Stimulated activated naive CD8-positive, alpha-beta T cell treated with anti-CD3 and anti-CD28 coated beads, Interleukin-15, Interleukin-2, amounts not matched to agents 100 ng/mL and 50 ng/mL, for 24 hours (primary cell): ENCODE measurements around the gene PER1.

Source experiments
- H3K27ac Mint-ChIP-seq: one replicate; pipeline ENCODE4 v1.8.0; 2021; ENCODE audit warnings: mild to moderate bottlenecking, mixed read lengths
- H3K27me3 Mint-ChIP-seq: one replicate; pipeline ENCODE4 v1.8.0; 2021; ENCODE audit warnings: mixed read lengths
- H3K36me3 Mint-ChIP-seq: one replicate; pipeline ENCODE4 v1.8.0; 2021; ENCODE audit warnings: low read depth, mixed read lengths
- H3K4me1 Mint-ChIP-seq: one replicate; pipeline ENCODE4 v1.8.0; 2021; ENCODE audit warnings: low read depth, mixed read lengths
- H3K4me3 Mint-ChIP-seq: one replicate; pipeline ENCODE4 v1.8.0; 2021; ENCODE audit warnings: mild to moderate bottlenecking, mixed read lengths
- H3K9me3 Mint-ChIP-seq: one replicate; pipeline ENCODE4 v1.8.0; 2021; ENCODE audit warnings: mixed read lengths

PER1 gene

GRCh38 chr17:8161289-8162232 lies 9.4 kb upstream of the PER1 start:
- Mint-ChIP-seq H3K36me3 (peaks cover 30% of the 10 kb centered on the region), H3K9me3 (no peaks in the 10 kb centered on the region), H3K4me1 (peaks cover 61% of the 10 kb centered on the region), H3K4me3 (peak overlapping the region; percentile 89), H3K27ac (peak overlapping the region; percentile 96), H3K27me3 (no peaks in the 10 kb centered on the region)

GRCh38 chr17:8160741-8161221 lies 8.6 kb upstream of the PER1 start:
- Mint-ChIP-seq H3K9me3 (no peaks in the 10 kb centered on the region), H3K27ac (peak overlapping the region; percentile 96), H3K27me3 (no peaks in the 10 kb centered on the region), H3K36me3 (peaks cover 30% of the 10 kb centered on the region), H3K4me1 (peaks cover 61% of the 10 kb centered on the region), H3K4me3 (peak overlapping the region; percentile 89)

GRCh38 chr17:8160224-8160577 lies 8.0 kb upstream of the PER1 start:
- Mint-ChIP-seq H3K27me3 (no peaks in the 10 kb centered on the region), H3K4me1 (peaks cover 60% of the 10 kb centered on the region), H3K36me3 (peaks cover 30% of the 10 kb centered on the region), H3K9me3 (no peaks in the 10 kb centered on the region), H3K4me3 (peak overlapping the region; percentile 74), H3K27ac (peak overlapping the region; percentile 96)

- peak overlapping the region; percentile 96 for H3K27ac Mint-ChIP-seq
- H3K4me3 Mint-ChIP-seq: peak overlapping the region; percentile 74
- H3K36me3 Mint-ChIP-seq: peaks cover 30% of the 10 kb centered on the region
- no peaks in the 10 kb centered on the region for H3K9me3 Mint-ChIP-seq
- no peaks in the 10 kb centered on the region for H3K27me3 Mint-ChIP-seq
- H3K4me1 Mint-ChIP-seq: peaks cover 54% of the 10 kb centered on the region
Observed at GRCh38 chr17:8159459-8160223, 7.4 kb upstream of the PER1 start.

GRCh38 chr17:8159032-8159400 lies 6.8 kb upstream of the PER1 start:
- peaks cover 30% of the 10 kb centered on the region for H3K36me3 Mint-ChIP-seq
- peaks cover 48% of the 10 kb centered on the region for H3K4me1 Mint-ChIP-seq

GRCh38 chr17:8158267-8159031 lies 6.2 kb upstream of the PER1 start:
- peak overlapping the region; percentile 85 for H3K27ac Mint-ChIP-seq
- peaks cover 30% of the 10 kb centered on the region for H3K36me3 Mint-ChIP-seq
- peak overlapping the region; percentile 52 for H3K4me3 Mint-ChIP-seq
- peaks cover 42% of the 10 kb centered on the region for H3K4me1 Mint-ChIP-seq
- H3K27me3 Mint-ChIP-seq: no peaks in the 10 kb centered on the region
- H3K9me3 Mint-ChIP-seq: no peaks in the 10 kb centered on the region

More at GRCh38 chr17:8159032-8159400, 6.8 kb upstream of the PER1 start:
- Mint-ChIP-seq H3K27me3 (no peaks in the 10 kb centered on the region), H3K27ac (peak overlapping the region; percentile 96), H3K4me3 (peak overlapping the region; percentile 52), H3K9me3 (no peaks in the 10 kb centered on the region)

- H3K9me3 Mint-ChIP-seq: no peaks in the 10 kb centered on the region
- no peak overlapping the region for H3K27ac Mint-ChIP-seq
- no peaks in the 10 kb centered on the region for H3K27me3 Mint-ChIP-seq
- H3K4me1 Mint-ChIP-seq: peaks cover 35% of the 10 kb centered on the region
- H3K4me3 Mint-ChIP-seq: no peak overlapping the region
- H3K36me3 Mint-ChIP-seq: peaks cover 27% of the 10 kb centered on the region
Observed at GRCh38 chr17:8156246-8156992, 4.2 kb upstream of the PER1 start.

GRCh38 chr17:8155996-8156245 lies 3.7 kb upstream of the PER1 start:
- Mint-ChIP-seq H3K27ac (no peak overlapping the region), H3K36me3 (peaks cover 22% of the 10 kb centered on the region), H3K27me3 (no peaks in the 10 kb centered on the region), H3K4me1 (peaks cover 34% of the 10 kb centered on the region), H3K4me3 (no peak overlapping the region), H3K9me3 (no peaks in the 10 kb centered on the region)

GRCh38 chr17:8155231-8155995 lies 3.2 kb upstream of the PER1 start:
- Mint-ChIP-seq H3K9me3 (no peaks in the 10 kb centered on the region), H3K27ac (no peak overlapping the region), H3K27me3 (no peaks in the 10 kb centered on the region), H3K4me3 (no peak overlapping the region), H3K4me1 (peaks cover 34% of the 10 kb centered on the region), H3K36me3 (peaks cover 17% of the 10 kb centered on the region)

- no peaks in the 10 kb centered on the region for H3K27me3 Mint-ChIP-seq
- H3K4me1 Mint-ChIP-seq: peaks cover 33% of the 10 kb centered on the region
- no peak overlapping the region for H3K4me3 Mint-ChIP-seq
- peaks cover 11% of the 10 kb centered on the region for H3K36me3 Mint-ChIP-seq
- H3K9me3 Mint-ChIP-seq: no peaks in the 10 kb centered on the region
- H3K27ac Mint-ChIP-seq: no peak overlapping the region
Observed at GRCh38 chr17:8154608-8155155, 2.5 kb upstream of the PER1 start.

- H3K4me3 Mint-ChIP-seq: no peak overlapping the region
- no peaks in the 10 kb centered on the region for H3K9me3 Mint-ChIP-seq
- no peak overlapping the region for H3K27ac Mint-ChIP-seq
- H3K27me3 Mint-ChIP-seq: no peaks in the 10 kb centered on the region
- peaks cover 27% of the 10 kb centered on the region for H3K4me1 Mint-ChIP-seq
- H3K36me3 Mint-ChIP-seq: peaks cover 13% of the 10 kb centered on the region
Observed at GRCh38 chr17:8153957-8154607, 1.9 kb upstream of the PER1 start.

- Mint-ChIP-seq H3K27ac (no peak overlapping the region), H3K4me1 (peaks cover 22% of the 10 kb centered on the region), H3K9me3 (no peaks in the 10 kb centered on the region), H3K36me3 (peaks cover 13% of the 10 kb centered on the region), H3K27me3 (no peaks in the 10 kb centered on the region), H3K4me3 (no peak overlapping the region)
Observed at GRCh38 chr17:8153525-8153956, 1.3 kb upstream of the PER1 start.

GRCh38 chr17:8153031-8153451 lies 837 bp upstream of the PER1 start:
- Mint-ChIP-seq H3K9me3 (no peaks in the 10 kb centered on the region), H3K4me1 (peaks cover 19% of the 10 kb centered on the region), H3K4me3 (peak overlapping the region; percentile 93), H3K27me3 (no peaks in the 10 kb centered on the region), H3K36me3 (peaks cover 16% of the 10 kb centered on the region), H3K27ac (no peak overlapping the region)
